ENCODE measurements around the gene OSM. TPM values are rescaled to one million over a fixed set of nuclear protein-coding genes. Genes with fewer than 3 reads are reported as not detected.

The OSM gene
- polyA plus RNA-seq, 3 donors = 48.0 to 295 (median 146) TPM

GRCh38 chr22:30252411-30253204 is 14.0 kb downstream of the OSM start:
- no peaks in the 10 kb centered on the region for H3K79me2 ChIP-seq (ENCODE audit: insufficient read depth, low read length)
- H3K4me2 ChIP-seq (replicated peaks; ENCODE audit: extremely low read depth, low read length, poor library complexity, severe bottlenecking) = no peak overlapping the region
- H3K36me3 ChIP-seq (replicated peaks in 1 of 2; ENCODE audit: control insufficient read depth in 1 of 2, insufficient read depth in 2 of 2, low read length in 2 of 2) = no peaks in the 10 kb centered on the region
- TF ChIP-seq CTCF (IDR thresholded peaks at IDR 0.05) = no peak
- WGBS (ENCODE audit: insufficient coverage) = 63% methylated on average over 19 of the region's 22 CpGs
- Mint-ChIP-seq H3K9me3 (no peaks in the 10 kb centered on the region), H3K4me1 (peaks cover 35% of the 10 kb centered on the region), H3K27ac (peak overlapping the region in 4 of 7 donors; percentile 44 to 79 (median 52)), H3K36me3 (peaks cover 0 to 2% of the 10 kb centered on the region in 2 donors), H3K27me3 (ENCODE audit: low read depth in 3 of 3) (peaks cover 16 to 24% (median 17%) of the 10 kb centered on the region in 3 donors), H3K4me3 (no peak overlapping the region)
- H3K9me3 ChIP-seq (replicated peaks in 1 of 2; ENCODE audit: control insufficient read depth in 1 of 2, insufficient read depth in 1 of 2, low read length in 2 of 2) = no peaks in the 10 kb centered on the region
- peak in 1 of 3 donors; percentile 38 for DNase-seq
- no peak overlapping the region for H3K4me3 ChIP-seq (replicated peaks in 1 of 3; ENCODE audit: low read depth in 2 of 3, low read length in 3 of 3)
- H3K4me1 ChIP-seq (ENCODE audit: control insufficient read depth in 1 of 2, insufficient read depth in 2 of 2, low read length in 2 of 2) = peaks cover 11 to 23% of the 10 kb centered on the region in 2 donors
- no peak overlapping the region for H3K27ac ChIP-seq (ENCODE audit: low read depth in 1 of 2, low read length in 2 of 2)
- H4K20me1 ChIP-seq (ENCODE audit: insufficient read depth, low read length) = no peaks in the 10 kb centered on the region
- H2AFZ ChIP-seq (ENCODE audit: insufficient read depth, low read depth, low read length, poor library complexity, severe bottlenecking) = no peak overlapping the region
- no peak overlapping the region for H3K9ac ChIP-seq (ENCODE audit: insufficient read depth, low read length, poor library complexity, severe bottlenecking)
- peaks cover 2 to 13% of the 10 kb centered on the region in 2 donors for H3K27me3 ChIP-seq (ENCODE audit: control insufficient read depth in 2 of 2, insufficient read depth in 2 of 2, low read length in 2 of 2)
- intact Hi-C loops (cut with micrococcal nuclease) = no loop called here

- Mint-ChIP-seq H3K9me3 (no peaks in the 10 kb centered on the region), H3K27ac (no peak overlapping the region), H3K4me1 (peaks cover 38% of the 10 kb centered on the region), H3K36me3 (peaks cover 0 to 2% of the 10 kb centered on the region in 2 donors), H3K27me3 (ENCODE audit: low read depth in 3 of 3) (peaks cover 24 to 33% (median 25%) of the 10 kb centered on the region in 3 donors), H3K4me3 (no peak overlapping the region)
- no peak overlapping the region for H3K9ac ChIP-seq (ENCODE audit: insufficient read depth, low read length, poor library complexity, severe bottlenecking)
- intact Hi-C loops (cut with micrococcal nuclease) = no loop called here
- H3K4me1 ChIP-seq (ENCODE audit: control insufficient read depth in 1 of 2, insufficient read depth in 2 of 2, low read length in 2 of 2) = peaks cover 16 to 30% of the 10 kb centered on the region in 2 donors
- no peak for DNase-seq
- H3K4me3 ChIP-seq (replicated peaks in 1 of 3; ENCODE audit: low read depth in 2 of 3, low read length in 3 of 3) = no peak overlapping the region
- no peak overlapping the region for H3K4me2 ChIP-seq (replicated peaks; ENCODE audit: extremely low read depth, low read length, poor library complexity, severe bottlenecking)
- no peak overlapping the region for H2AFZ ChIP-seq (ENCODE audit: insufficient read depth, low read depth, low read length, poor library complexity, severe bottlenecking)
- peaks cover 0 to 5% of the 10 kb centered on the region in 2 donors for H3K9me3 ChIP-seq (replicated peaks in 1 of 2; ENCODE audit: control insufficient read depth in 1 of 2, insufficient read depth in 1 of 2, low read length in 2 of 2)
- peaks cover 7 to 22% of the 10 kb centered on the region in 2 donors for H3K27me3 ChIP-seq (ENCODE audit: control insufficient read depth in 2 of 2, insufficient read depth in 2 of 2, low read length in 2 of 2)
- H4K20me1 ChIP-seq (ENCODE audit: insufficient read depth, low read length) = no peaks in the 10 kb centered on the region
- H3K79me2 ChIP-seq (ENCODE audit: insufficient read depth, low read length) = no peaks in the 10 kb centered on the region
- H3K36me3 ChIP-seq (replicated peaks in 1 of 2; ENCODE audit: control insufficient read depth in 1 of 2, insufficient read depth in 2 of 2, low read length in 2 of 2) = no peaks in the 10 kb centered on the region
- 93% methylated on average over 9 of the region's 10 CpGs for WGBS (ENCODE audit: insufficient coverage)
- TF ChIP-seq CTCF (IDR thresholded peaks at IDR 0.05) = no peak
- no peak overlapping the region for H3K27ac ChIP-seq (ENCODE audit: low read depth in 1 of 2, low read length in 2 of 2)
These were observed 14.9 kb downstream of the OSM start for GRCh38 chr22:30251711-30252110.

Data from CD14-positive monocyte (primary cell).